Neural progenitor cell (in vitro differentiated cells): ENCODE results near the gene MRGPRF. TPM values are rescaled to one million over a fixed set of nuclear protein-coding genes. Genes with fewer than 3 reads are reported as not detected.
A peak's percentile ranks its signal among the peaks of the same experiment; 100 is the strongest.

Source experiments
- DNase-seq: peaks from one replicate; pipeline ENCODE4 v3.0.0-alpha.2; 2016; ENCODE audit warnings: low spot score
- H2AFZ ChIP-seq: fragments of 200-600 bp; sonication (generic); replicated peaks from 2 replicates; pipeline ENCODE4 v1.6.1; 2016; ENCODE audit warnings: antibody characterized with exemption
- H3F3A ChIP-seq: fragments of 200-600 bp; sonication (generic); 2 replicates; pipeline ENCODE4 v1.6.1; 2016; ENCODE audit warnings: antibody characterized with exemption, low read depth
- H3K27ac ChIP-seq: fragments of 200-600 bp; sonication (generic); 2 replicates; pipeline ENCODE4 v1.5.1; 2016; ENCODE audit warnings: mild to moderate bottlenecking
- H3K27me3 ChIP-seq: fragments of 200-600 bp; sonication (generic); 2 replicates; pipeline ENCODE4 v1.6.1; 2016; ENCODE audit warnings: mild to moderate bottlenecking, moderate library complexity
- H3K36me3 ChIP-seq: fragments of 200-600 bp; sonication (generic); 2 replicates; pipeline ENCODE4 v1.5.1; 2016
- H3K4me1 ChIP-seq: fragments of 200-600 bp; sonication (generic); 2 replicates; pipeline ENCODE4 v1.6.1; 2016; ENCODE audit warnings: mixed run types
- H3K4me2 ChIP-seq: fragments of 200-600 bp; sonication (generic); 2 replicates; pipeline ENCODE4 v1.6.1; 2016
- H3K4me3 ChIP-seq: fragments of 200-600 bp; sonication (generic); 2 replicates; pipeline ENCODE4 v1.5.1; 2016
- H3K79me2 ChIP-seq: fragments of 200-600 bp; sonication (generic); 2 replicates; pipeline ENCODE4 v1.6.1; 2016; ENCODE audit warnings: low read depth
- H3K9ac ChIP-seq: fragments of 200-600 bp; sonication (generic); 2 replicates; pipeline ENCODE4 v1.6.1; 2016
- H3K9me3 ChIP-seq: fragments of 200-600 bp; sonication (generic); 2 replicates; pipeline ENCODE4 v1.5.1; 2016; ENCODE audit warnings: low read depth
- H4K20me1 ChIP-seq: fragments of 200-600 bp; sonication (generic); 2 replicates; pipeline ENCODE4 v1.6.1; 2016; ENCODE audit warnings: low read depth
- H3K27ac Mint-ChIP-seq: 3 replicates; pipeline ENCODE4 v1.8.0; 2021; ENCODE audit warnings: mixed read lengths
- H3K27me3 Mint-ChIP-seq: 2 replicates; pipeline ENCODE4 v1.8.0; 2022; ENCODE audit warnings: low read depth, mild to moderate bottlenecking, inconsistent platforms, moderate library complexity, mixed read lengths; ENCODE audit not compliant: insufficient read depth
- H3K36me3 Mint-ChIP-seq: 3 replicates; pipeline ENCODE4 v1.8.0; 2021; ENCODE audit warnings: mixed read lengths
- H3K4me1 Mint-ChIP-seq: 3 replicates; pipeline ENCODE4 v1.8.0; 2021; ENCODE audit warnings: mixed read lengths
- H3K4me3 Mint-ChIP-seq: 3 replicates; pipeline ENCODE4 v1.8.0; 2021; ENCODE audit warnings: mild to moderate bottlenecking, moderate library complexity, mixed read lengths
- H3K9me3 Mint-ChIP-seq: 3 replicates; pipeline ENCODE4 v1.8.0; 2020; ENCODE audit warnings: mixed read lengths
- EZH2 ChIP-seq: fragments of 200-600 bp; sonication (generic); IDR thresholded peaks from 2 replicates; pipeline ENCODE4 v1.6.1; 2017; ENCODE audit warnings: antibody characterized with exemption, mild to moderate bottlenecking, moderate library complexity
- EZH2phosphoT487 ChIP-seq: fragments of 200-600 bp; sonication (generic); IDR thresholded peaks from 2 replicates; pipeline ENCODE4 v1.6.1; 2017; ENCODE audit warnings: antibody characterized with exemption
- total RNA-seq: library from RNA; depleted of rRNA; stranded (reverse); fragments of >200 nt; gene quantifications from 2 replicates; pipeline ENCODE4 v1.2.3, GENCODE V29; 2015; ENCODE audit warnings: low replicate concordance
- TF ChIP-seq, protein P1 (sequence below): fragments of 200-600 bp; sonication (generic); IDR thresholded peaks from 2 replicates; pipeline ENCODE4 v1.5.1; 2017; ENCODE audit warnings: antibody characterized with exemption, mild to moderate bottlenecking

The MRGPRF gene
- total RNA-seq, 1 donor from 2014 or later: 0.56 TPM

DNA sequence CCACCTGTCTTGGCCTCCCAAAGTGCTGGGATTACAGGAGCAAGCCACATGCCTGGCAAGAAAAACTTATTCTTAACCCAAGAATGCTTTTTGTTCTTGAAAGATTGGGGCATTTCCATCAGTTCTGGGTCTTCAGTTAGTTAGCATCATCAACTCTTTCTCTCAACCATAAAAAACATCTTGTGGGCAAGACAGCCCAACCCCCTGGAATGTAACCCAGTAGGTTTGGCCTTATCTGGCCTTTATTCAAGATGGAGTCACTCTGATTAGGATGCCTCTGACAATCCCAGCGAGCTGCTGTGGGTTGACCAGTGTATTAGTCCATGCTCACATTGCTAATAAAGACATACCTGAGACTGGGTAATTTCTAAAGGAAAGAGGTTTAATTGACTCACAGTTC is 26.5 kb upstream of the MRGPRF start:
- Histone ChIP-seq H4K20me1 (no peaks in the 10 kb centered on the region), H3K27me3 (no peaks in the 10 kb centered on the region), H2AFZ (no peak overlapping the region), H3K9ac (no peak overlapping the region), H3K27ac (no peak overlapping the region), H3K9me3 (no peaks in the 10 kb centered on the region), H3F3A (no peaks in the 10 kb centered on the region), H3K36me3 (no peaks in the 10 kb centered on the region), H3K4me1 (peaks cover 10% of the 10 kb centered on the region), H3K79me2 (no peaks in the 10 kb centered on the region), H3K4me3 (no peak overlapping the region), H3K4me2 (no peak overlapping the region)
- Mint-ChIP-seq H3K36me3 (no peaks in the 10 kb centered on the region), H3K27me3 (peaks cover 5% of the 10 kb centered on the region), H3K27ac (no peak overlapping the region), H3K4me1 (peaks cover 24% of the 10 kb centered on the region), H3K9me3 (peaks cover 1% of the 10 kb centered on the region), H3K4me3 (no peak overlapping the region)
- DNase-seq: no peak
- TF ChIP-seq, protein P1, sequence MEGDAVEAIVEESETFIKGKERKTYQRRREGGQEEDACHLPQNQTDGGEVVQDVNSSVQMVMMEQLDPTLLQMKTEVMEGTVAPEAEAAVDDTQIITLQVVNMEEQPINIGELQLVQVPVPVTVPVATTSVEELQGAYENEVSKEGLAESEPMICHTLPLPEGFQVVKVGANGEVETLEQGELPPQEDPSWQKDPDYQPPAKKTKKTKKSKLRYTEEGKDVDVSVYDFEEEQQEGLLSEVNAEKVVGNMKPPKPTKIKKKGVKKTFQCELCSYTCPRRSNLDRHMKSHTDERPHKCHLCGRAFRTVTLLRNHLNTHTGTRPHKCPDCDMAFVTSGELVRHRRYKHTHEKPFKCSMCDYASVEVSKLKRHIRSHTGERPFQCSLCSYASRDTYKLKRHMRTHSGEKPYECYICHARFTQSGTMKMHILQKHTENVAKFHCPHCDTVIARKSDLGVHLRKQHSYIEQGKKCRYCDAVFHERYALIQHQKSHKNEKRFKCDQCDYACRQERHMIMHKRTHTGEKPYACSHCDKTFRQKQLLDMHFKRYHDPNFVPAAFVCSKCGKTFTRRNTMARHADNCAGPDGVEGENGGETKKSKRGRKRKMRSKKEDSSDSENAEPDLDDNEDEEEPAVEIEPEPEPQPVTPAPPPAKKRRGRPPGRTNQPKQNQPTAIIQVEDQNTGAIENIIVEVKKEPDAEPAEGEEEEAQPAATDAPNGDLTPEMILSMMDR: no peak

DNA sequence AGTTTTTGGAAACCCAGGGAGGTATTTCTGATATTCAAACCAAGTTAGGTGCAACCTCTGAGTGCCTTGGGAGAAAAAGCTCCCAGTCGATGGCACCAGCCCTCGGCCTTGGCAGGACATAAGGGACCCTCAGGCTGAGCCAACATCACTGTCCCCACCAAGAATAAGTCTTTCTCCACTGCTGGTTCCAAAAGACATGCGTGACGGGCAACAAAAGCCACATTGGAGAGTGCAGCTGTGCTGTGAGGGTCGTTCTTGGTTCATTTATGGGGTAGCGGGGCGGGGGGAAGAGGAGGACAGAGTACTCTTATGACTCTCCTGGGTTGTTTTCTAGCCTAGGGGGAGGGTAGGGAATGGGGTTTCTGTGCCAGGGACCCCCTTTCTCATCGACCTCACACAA is 24.5 kb upstream of the MRGPRF start:
- peaks cover 4% of the 10 kb centered on the region for H3K27me3 Mint-ChIP-seq
- no peaks in the 10 kb centered on the region for H3K36me3 Mint-ChIP-seq
- no peak overlapping the region for H3K4me3 ChIP-seq
- peaks cover 1% of the 10 kb centered on the region for H3K9me3 Mint-ChIP-seq
- H3K27ac Mint-ChIP-seq: peak overlapping the region; percentile 33
- H3K27me3 ChIP-seq: no peaks in the 10 kb centered on the region
- no peak for TF ChIP-seq EZH2phosphoT487
- TF ChIP-seq EZH2: no peak
- TF ChIP-seq, protein P1: no peak
- no peak overlapping the region for H3K9ac ChIP-seq
- H3K4me1 ChIP-seq: peaks cover 18% of the 10 kb centered on the region
- H3K4me2 ChIP-seq: no peak overlapping the region
- no peak overlapping the region for H2AFZ ChIP-seq
- H3K4me1 Mint-ChIP-seq: peaks cover 24% of the 10 kb centered on the region
- no peaks in the 10 kb centered on the region for H3K9me3 ChIP-seq
- no peaks in the 10 kb centered on the region for H3K79me2 ChIP-seq
- H3K27ac ChIP-seq: no peak overlapping the region
- H3F3A ChIP-seq: no peaks in the 10 kb centered on the region
- H4K20me1 ChIP-seq: no peaks in the 10 kb centered on the region
- no peak for DNase-seq
- no peak overlapping the region for H3K4me3 Mint-ChIP-seq
- no peaks in the 10 kb centered on the region for H3K36me3 ChIP-seq

DNA sequence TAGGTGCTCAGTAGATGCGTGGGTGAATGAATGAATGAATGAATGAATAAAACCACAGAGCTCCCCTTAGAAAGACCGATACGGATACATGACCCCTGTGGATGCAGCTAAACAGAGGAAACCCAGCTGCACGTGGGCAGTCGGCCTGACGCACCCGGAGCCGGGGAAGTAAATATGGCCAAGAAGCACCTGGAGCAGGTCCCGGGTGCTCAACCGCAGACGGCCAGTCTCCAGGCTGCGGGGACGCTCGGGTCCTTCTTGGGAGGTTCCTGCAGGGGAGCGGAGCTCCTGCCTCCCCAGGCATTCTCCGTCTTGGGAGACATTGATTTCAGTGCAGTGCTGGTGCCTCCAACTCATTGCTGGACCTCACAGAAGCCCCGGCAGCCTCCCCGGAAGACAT is 24.0 kb upstream of the MRGPRF start:
- no peak for DNase-seq
- no peak overlapping the region for H2AFZ ChIP-seq
- peaks cover 1% of the 10 kb centered on the region for H3K9me3 Mint-ChIP-seq
- H3K36me3 Mint-ChIP-seq: no peaks in the 10 kb centered on the region
- H3K4me1 ChIP-seq: peaks cover 18% of the 10 kb centered on the region
- H3K27ac Mint-ChIP-seq: no peak overlapping the region
- no peak overlapping the region for H3K4me3 Mint-ChIP-seq
- peaks cover 24% of the 10 kb centered on the region for H3K4me1 Mint-ChIP-seq
- H3K9ac ChIP-seq: no peak overlapping the region
- H3K36me3 ChIP-seq: no peaks in the 10 kb centered on the region
- peaks cover 4% of the 10 kb centered on the region for H3K27me3 Mint-ChIP-seq
- no peaks in the 10 kb centered on the region for H4K20me1 ChIP-seq
- TF ChIP-seq, protein P1: no peak
- no peaks in the 10 kb centered on the region for H3K27me3 ChIP-seq
- H3K79me2 ChIP-seq: no peaks in the 10 kb centered on the region
- H3K4me2 ChIP-seq: no peak overlapping the region
- no peaks in the 10 kb centered on the region for H3F3A ChIP-seq
- H3K4me3 ChIP-seq: no peak overlapping the region
- H3K9me3 ChIP-seq: no peaks in the 10 kb centered on the region
- no peak overlapping the region for H3K27ac ChIP-seq

DNA sequence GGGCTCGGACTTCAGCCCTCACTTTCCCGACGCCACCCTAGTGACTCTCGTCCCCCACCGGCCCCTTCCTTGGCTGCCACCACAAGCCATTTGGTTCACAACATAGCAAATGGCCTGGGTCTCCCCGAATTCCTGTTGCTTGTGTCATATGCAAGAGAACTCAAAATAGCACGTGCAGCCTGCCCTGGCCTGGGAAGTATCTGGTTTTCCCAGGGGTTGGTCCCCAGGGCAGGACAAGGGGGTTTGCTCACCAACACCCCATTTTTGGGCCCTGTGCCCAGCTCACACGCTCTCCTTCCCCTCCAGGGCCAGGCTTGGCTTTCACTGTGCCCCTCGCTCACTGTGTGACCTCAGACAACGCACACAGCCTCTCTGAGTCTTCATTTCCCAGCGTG is 22.9 kb upstream of the MRGPRF start:
- Histone ChIP-seq H3K9ac (no peak overlapping the region), H3F3A (no peaks in the 10 kb centered on the region), H3K36me3 (no peaks in the 10 kb centered on the region), H3K4me3 (no peak overlapping the region), H3K9me3 (no peaks in the 10 kb centered on the region), H3K79me2 (no peaks in the 10 kb centered on the region), H3K4me1 (peaks cover 18% of the 10 kb centered on the region), H3K4me2 (no peak overlapping the region), H4K20me1 (no peaks in the 10 kb centered on the region), H3K27me3 (no peaks in the 10 kb centered on the region), H3K27ac (no peak overlapping the region), H2AFZ (no peak overlapping the region)
- peaks cover 16% of the 10 kb centered on the region for H3K4me1 Mint-ChIP-seq
- H3K36me3 Mint-ChIP-seq: no peaks in the 10 kb centered on the region
- peaks cover 1% of the 10 kb centered on the region for H3K9me3 Mint-ChIP-seq
- no peak overlapping the region for H3K4me3 Mint-ChIP-seq
- peaks cover 4% of the 10 kb centered on the region for H3K27me3 Mint-ChIP-seq
- DNase-seq: no peak
- H3K27ac Mint-ChIP-seq: peak overlapping the region; percentile 93
- TF ChIP-seq EZH2 (no peak), EZH2phosphoT487 (no peak)
- TF ChIP-seq, protein P1: no peak
